HepG2 (cell line): ENCODE results near the gene EXOSC6. TPM values are rescaled to one million over a fixed set of nuclear protein-coding genes. Genes with fewer than 3 reads are reported as not detected.
A peak's percentile ranks its signal among the peaks of the same experiment; 100 is the strongest.

Experiments
- ADNP ChIP-seq: sonication (generic); formaldehyde crosslinking; IDR thresholded peaks from 2 replicates; pipeline ENCODE4 v1.4.0; 2020; ENCODE audit warnings: missing genetic modification reagents
- HNRNPK ChIP-seq: fragments of 200-400 bp; formaldehyde crosslinking; IDR thresholded peaks from 2 replicates; pipeline ENCODE4 v1.6.1; 2018; ENCODE audit warnings: low read length, low read depth, moderate library complexity, mild to moderate bottlenecking; ENCODE audit not compliant: poor library complexity, severe bottlenecking
- KDM4B ChIP-seq: sonication (generic); formaldehyde crosslinking; IDR thresholded peaks from 2 replicates; pipeline ENCODE4 v1.4.0; 2020; ENCODE audit warnings: missing genetic modification reagents
- KDM6A ChIP-seq: IDR thresholded peaks from 2 replicates; pipeline ENCODE4 v1.6.1; 2016; ENCODE audit warnings: low read depth
- KMT2B ChIP-seq: IDR thresholded peaks from 2 replicates; pipeline ENCODE4 v1.6.1; 2016; ENCODE audit warnings: missing genetic modification reagents, missing compliant biosample characterization
- MAFF ChIP-seq: IDR thresholded peaks from 2 replicates; pipeline ENCODE4 v1.6.1; 2011; ENCODE audit warnings: low read depth, low read length, improper control_type of control experiment
- NFE2L1 ChIP-seq: sonication (generic); formaldehyde crosslinking; IDR thresholded peaks from 2 replicates; pipeline ENCODE4 v1.4.0; 2020; ENCODE audit warnings: missing genetic modification reagents, mild to moderate bottlenecking, borderline replicate concordance
- SAP130 ChIP-seq: IDR thresholded peaks from 2 replicates; pipeline ENCODE4 v1.6.1; 2016; ENCODE audit warnings: low read depth
- ZBTB42 ChIP-seq: sonication (generic); formaldehyde crosslinking; IDR thresholded peaks from 2 replicates; pipeline ENCODE4 v1.5.0; 2020; ENCODE audit warnings: mild to moderate bottlenecking, missing genetic modification reagents
- ZNF12 ChIP-seq: sonication (generic); formaldehyde crosslinking; IDR thresholded peaks from 2 replicates; pipeline ENCODE4 v1.5.0; 2020; ENCODE audit warnings: missing genetic modification reagents
- ZNF180 ChIP-seq: sonication (generic); formaldehyde crosslinking; IDR thresholded peaks from 2 replicates; pipeline ENCODE4 v1.4.0; 2020; ENCODE audit warnings: low read depth, missing genetic modification reagents, borderline replicate concordance
- ZNF24 ChIP-seq: fragments of 450-650 bp; IDR thresholded peaks from 2 replicates; pipeline ENCODE4 v1.6.1; 2017; ENCODE audit warnings: antibody characterized with exemption, mild to moderate bottlenecking
- ZNF333 ChIP-seq: sonication (generic); formaldehyde crosslinking; IDR thresholded peaks from 2 replicates; pipeline ENCODE4 v1.4.0; 2020; ENCODE audit warnings: mild to moderate bottlenecking, missing genetic modification reagents, borderline replicate concordance
- ZNF33A ChIP-seq: sonication (generic); formaldehyde crosslinking; IDR thresholded peaks from 2 replicates; pipeline ENCODE4 v1.5.1; 2020; ENCODE audit warnings: missing genetic modification reagents, mild to moderate bottlenecking, moderate library complexity, borderline replicate concordance
- ZNF598 ChIP-seq: sonication (generic); formaldehyde crosslinking; IDR thresholded peaks from 2 replicates; pipeline ENCODE4 v1.5.1; 2020; ENCODE audit warnings: mild to moderate bottlenecking, missing genetic modification reagents, borderline replicate concordance
- polyA plus RNA-seq, 8 experiments: library from polyadenylated mRNA; depleted of rRNA in 3 of 8; stranded (reverse) in 7 of 8; unstranded in 1 of 8; fragments of >200 nt; fragmentation: Illumina TruSeq in 4 of 8; extraction: Trizol in 4 of 8; gene quantifications; 2 replicates each; pipeline versions ENCODE4 v1.2.1 to v1.2.3, GENCODE V29; 2011 to 2016; ENCODE audit warnings: low read depth in 4 of 8, missing spikeins in 1 of 8, mixed read lengths in 1 of 8; ENCODE audit not compliant: insufficient read depth in 1 of 8
- total RNA-seq, 5 experiments: library from RNA; depleted of rRNA; stranded (reverse); fragments of >200 nt; fragmentation: Illumina TruSeq; extraction: Trizol; gene quantifications; 2 replicates each; pipeline ENCODE4 v1.2.3, GENCODE V29; 2016; ENCODE audit warnings: low read depth in 1 of 5
- TF ChIP-seq, protein P1 (sequence below): sonication (generic); formaldehyde crosslinking; IDR thresholded peaks from 2 replicates; pipeline ENCODE4 v1.5.0; 2020; ENCODE audit warnings: mild to moderate bottlenecking, missing genetic modification reagents, borderline replicate concordance
- TF ChIP-seq, protein P2 (sequence below): IDR thresholded peaks from 2 replicates; pipeline ENCODE4 v1.6.1; 2012; ENCODE audit warnings: inconsistent platforms
- TF ChIP-seq, protein P3 (sequence below): sonication (generic); formaldehyde crosslinking; IDR thresholded peaks from 2 replicates; pipeline ENCODE4 v1.4.0; 2020; ENCODE audit warnings: mild to moderate bottlenecking, missing genetic modification reagents, borderline replicate concordance

EXOSC6 gene
- total and polyA plus RNA-seq, 2 of the 13 experiments (the other 11 are each of a cell fraction or from before 2014, with no cell fraction given), result 13.1 to 39.9 TPM

DNA sequence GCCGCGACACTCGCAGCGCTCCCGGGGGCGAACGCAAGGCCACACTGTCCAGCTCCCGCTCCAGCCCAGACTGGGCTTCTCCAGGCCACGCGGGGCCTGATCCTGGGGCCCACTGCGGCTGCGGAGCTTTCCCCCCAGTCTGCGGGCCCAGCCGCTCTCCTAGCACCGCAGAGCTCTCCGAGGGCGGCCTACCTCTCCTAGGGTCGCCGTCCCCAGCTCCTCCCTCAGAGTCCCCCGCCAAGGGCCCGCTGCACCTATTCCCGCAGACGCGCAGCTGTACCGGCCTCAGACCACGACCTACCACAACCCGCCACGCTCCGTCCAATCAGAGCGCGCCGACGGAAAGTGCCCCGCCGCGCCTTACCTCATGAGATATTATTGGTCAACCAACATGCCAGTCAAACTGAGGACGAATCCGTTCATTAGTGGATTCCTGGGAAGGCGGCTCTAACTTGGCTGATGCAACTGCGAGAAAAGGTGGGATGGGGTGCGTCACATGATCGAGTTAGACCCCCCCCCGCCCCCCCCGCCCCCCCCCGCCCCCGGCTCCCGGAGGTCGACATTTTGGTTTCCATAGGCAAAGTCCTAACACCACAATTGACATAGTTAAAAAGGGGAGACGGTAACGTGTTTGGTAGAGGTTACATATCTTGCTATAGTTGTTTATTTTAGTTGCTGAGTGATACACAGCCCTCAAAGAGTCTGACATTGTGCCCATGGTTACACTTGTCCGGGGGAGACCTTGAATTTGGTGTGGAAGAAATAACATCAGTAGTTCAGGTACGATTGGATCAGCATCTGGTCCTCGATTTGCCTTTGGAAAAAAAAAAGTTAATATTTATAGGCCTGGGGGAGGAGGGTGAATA lies 37.7 kb upstream of the EXOSC6 start, which contains the start of gene AARS1 (continued):
- TF ChIP-seq, protein P1, sequence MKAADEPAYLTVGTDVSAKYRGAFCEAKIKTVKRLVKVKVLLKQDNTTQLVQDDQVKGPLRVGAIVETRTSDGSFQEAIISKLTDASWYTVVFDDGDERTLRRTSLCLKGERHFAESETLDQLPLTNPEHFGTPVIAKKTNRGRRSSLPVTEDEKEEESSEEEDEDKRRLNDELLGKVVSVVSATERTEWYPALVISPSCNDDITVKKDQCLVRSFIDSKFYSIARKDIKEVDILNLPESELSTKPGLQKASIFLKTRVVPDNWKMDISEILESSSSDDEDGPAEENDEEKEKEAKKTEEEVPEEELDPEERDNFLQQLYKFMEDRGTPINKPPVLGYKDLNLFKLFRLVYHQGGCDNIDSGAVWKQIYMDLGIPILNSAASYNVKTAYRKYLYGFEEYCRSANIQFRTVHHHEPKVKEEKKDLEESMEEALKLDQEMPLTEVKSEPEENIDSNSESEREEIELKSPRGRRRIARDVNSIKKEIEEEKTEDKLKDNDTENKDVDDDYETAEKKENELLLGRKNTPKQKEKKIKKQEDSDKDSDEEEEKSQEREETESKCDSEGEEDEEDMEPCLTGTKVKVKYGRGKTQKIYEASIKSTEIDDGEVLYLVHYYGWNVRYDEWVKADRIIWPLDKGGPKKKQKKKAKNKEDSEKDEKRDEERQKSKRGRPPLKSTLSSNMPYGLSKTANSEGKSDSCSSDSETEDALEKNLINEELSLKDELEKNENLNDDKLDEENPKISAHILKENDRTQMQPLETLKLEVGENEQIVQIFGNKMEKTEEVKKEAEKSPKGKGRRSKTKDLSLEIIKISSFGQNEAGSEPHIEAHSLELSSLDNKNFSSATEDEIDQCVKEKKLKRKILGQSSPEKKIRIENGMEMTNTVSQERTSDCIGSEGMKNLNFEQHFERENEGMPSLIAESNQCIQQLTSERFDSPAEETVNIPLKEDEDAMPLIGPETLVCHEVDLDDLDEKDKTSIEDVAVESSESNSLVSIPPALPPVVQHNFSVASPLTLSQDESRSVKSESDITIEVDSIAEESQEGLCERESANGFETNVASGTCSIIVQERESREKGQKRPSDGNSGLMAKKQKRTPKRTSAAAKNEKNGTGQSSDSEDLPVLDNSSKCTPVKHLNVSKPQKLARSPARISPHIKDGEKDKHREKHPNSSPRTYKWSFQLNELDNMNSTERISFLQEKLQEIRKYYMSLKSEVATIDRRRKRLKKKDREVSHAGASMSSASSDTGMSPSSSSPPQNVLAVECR (CRISPR knock-in tag), result peak; percentile 96
- TF ChIP-seq, protein P2, sequence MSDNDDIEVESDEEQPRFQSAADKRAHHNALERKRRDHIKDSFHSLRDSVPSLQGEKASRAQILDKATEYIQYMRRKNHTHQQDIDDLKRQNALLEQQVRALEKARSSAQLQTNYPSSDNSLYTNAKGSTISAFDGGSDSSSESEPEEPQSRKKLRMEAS, result peak; percentile 85
- TF ChIP-seq KDM4B (CRISPR knock-in tag), result peak; percentile 85
- TF ChIP-seq, protein P3, sequence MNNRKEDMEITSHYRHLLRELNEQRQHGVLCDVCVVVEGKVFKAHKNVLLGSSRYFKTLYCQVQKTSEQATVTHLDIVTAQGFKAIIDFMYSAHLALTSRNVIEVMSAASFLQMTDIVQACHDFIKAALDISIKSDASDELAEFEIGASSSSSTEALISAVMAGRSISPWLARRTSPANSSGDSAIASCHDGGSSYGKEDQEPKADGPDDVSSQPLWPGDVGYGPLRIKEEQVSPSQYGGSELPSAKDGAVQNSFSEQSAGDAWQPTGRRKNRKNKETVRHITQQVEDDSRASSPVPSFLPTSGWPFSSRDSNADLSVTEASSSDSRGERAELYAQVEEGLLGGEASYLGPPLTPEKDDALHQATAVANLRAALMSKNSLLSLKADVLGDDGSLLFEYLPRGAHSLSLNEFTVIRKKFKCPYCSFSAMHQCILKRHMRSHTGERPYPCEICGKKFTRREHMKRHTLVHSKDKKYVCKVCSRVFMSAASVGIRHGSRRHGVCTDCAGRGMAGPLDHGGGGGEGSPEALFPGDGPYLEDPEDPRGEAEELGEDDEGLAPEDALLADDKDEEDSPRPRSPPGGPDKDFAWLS (CRISPR knock-in tag), result no peak
- TF ChIP-seq NFE2L1 (CRISPR knock-in tag), result no peak; the same call in 1 of the 2 replicates
- no peak for TF ChIP-seq ADNP
- peak; percentile 85 for TF ChIP-seq KMT2B
- TF ChIP-seq ZNF598 (CRISPR knock-in tag), result peak; percentile 84; the same call in 1 of the 2 replicates
- no peak for TF ChIP-seq MAFF
- TF ChIP-seq KDM6A (CRISPR knock-in tag), result no peak
- peak; percentile 96 for TF ChIP-seq HNRNPK
- no peak for TF ChIP-seq ZNF33A (CRISPR knock-in tag)
- TF ChIP-seq ZNF24, result peak; percentile 64
- peak; percentile 77; the same call in 1 of the 2 replicates for TF ChIP-seq ZNF12
- peak; percentile 82; the same call in 1 of the 2 replicates for TF ChIP-seq ZNF180 (CRISPR knock-in tag)
- TF ChIP-seq SAP130, result peak; percentile 98
- TF ChIP-seq ZBTB42 (CRISPR knock-in tag), result peak; percentile 80
- peak; percentile 89; the same call in 1 of the 2 replicates for TF ChIP-seq ZNF333 (CRISPR knock-in tag)
